Mucosa of rectum (tissue), 2 donors: ENCODE data around the gene TNS1.
"Not testable (repeated sequence)": the region's sequence is repeated elsewhere in the genome, so short reads cannot be mapped to it uniquely, and the experiment has no call there.

Experiments used
- H3K27ac ChIP-seq, 2 donors: one replicate each; pipeline ENCODE4 v1.7.0; 2013; ENCODE audit warnings: inconsistent platforms in 2 of 2, low read depth in 2 of 2, low read length in 2 of 2
- H3K27me3 ChIP-seq, 2 donors: one replicate each; pipeline ENCODE4 v1.7.0; 2013; ENCODE audit warnings: low read length in 2 of 2; ENCODE audit not compliant: control insufficient read depth in 2 of 2, insufficient read depth in 2 of 2
- H3K36me3 ChIP-seq, 2 donors: one replicate each; pipeline ENCODE4 v1.7.0; 2013; ENCODE audit warnings: low read length in 2 of 2; ENCODE audit not compliant: control insufficient read depth in 2 of 2, insufficient read depth in 2 of 2
- H3K4me1 ChIP-seq, 2 donors: one replicate each; pipeline ENCODE4 v1.7.0; 2013; ENCODE audit warnings: low read length in 2 of 2, mild to moderate bottlenecking in 1 of 2; ENCODE audit not compliant: control insufficient read depth in 2 of 2, insufficient read depth in 2 of 2
- H3K4me3 ChIP-seq, 2 donors: one replicate each; pipeline ENCODE4 v1.7.0; 2013; ENCODE audit warnings: low read length in 2 of 2
- H3K9ac ChIP-seq, 2 donors: one replicate each; pipeline ENCODE4 v1.7.0; 2013; ENCODE audit warnings: low read length in 2 of 2, low read depth in 1 of 2, mild to moderate bottlenecking in 1 of 2
- H3K9me3 ChIP-seq, 2 donors: one replicate each; pipeline ENCODE4 v1.7.0; 2013; ENCODE audit warnings: low read length in 2 of 2; ENCODE audit not compliant: control insufficient read depth in 2 of 2
- donor health status: healthy.
- donor health status: Normal muscosa, but diverticular disease.

The TNS1 gene

GRCh38 chr2:218022851-218023530, 20.2 kb upstream of the TNS1 start:
- H3K9ac ChIP-seq, result no peak overlapping the region
- H3K4me1 ChIP-seq, result no peaks in the 10 kb centered on the region
- H3K27me3 ChIP-seq, result no peaks in the 10 kb centered on the region
- H3K27ac ChIP-seq, result no peak overlapping the region
- no peak overlapping the region for H3K4me3 ChIP-seq
- H3K36me3 ChIP-seq, result no peaks in the 10 kb centered on the region
- no peaks in the 10 kb centered on the region for H3K9me3 ChIP-seq

DNA sequence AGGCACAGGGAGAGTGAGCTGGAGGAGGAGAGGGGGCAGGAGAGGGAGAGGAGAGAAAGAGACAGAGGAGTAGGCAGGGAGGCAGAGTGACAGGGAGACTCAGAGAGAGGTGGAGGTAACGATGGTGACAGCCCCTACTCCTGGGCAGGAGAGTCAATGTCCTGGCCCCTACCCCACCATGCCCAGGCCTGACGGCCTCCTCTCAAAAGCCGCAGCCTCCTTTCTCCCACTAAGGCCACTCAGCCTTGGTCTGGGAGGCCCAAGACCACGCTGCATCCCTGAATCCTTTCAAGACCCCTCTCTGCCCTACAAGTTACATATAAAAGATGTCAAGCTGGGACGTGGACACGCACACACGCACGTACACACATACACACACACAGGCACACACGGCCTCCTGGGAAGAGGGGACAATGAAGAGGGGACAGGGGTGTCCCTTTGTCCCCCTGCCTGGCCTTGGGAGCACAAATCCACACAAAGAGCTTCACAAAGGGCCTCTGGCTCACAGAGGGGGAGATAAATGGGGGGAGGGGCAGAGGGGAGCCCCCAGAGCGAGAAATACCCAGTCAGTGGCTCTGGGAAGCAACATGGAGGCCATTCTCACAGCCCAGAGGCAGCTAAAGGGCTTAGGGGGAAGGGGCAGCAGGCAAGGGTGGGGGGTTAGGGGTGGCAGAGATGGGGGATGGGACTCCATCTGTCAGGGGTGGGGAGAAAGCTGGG, 19.5 kb upstream of the TNS1 start:
- no peaks in the 10 kb centered on the region for H3K9me3 ChIP-seq
- no peaks in the 10 kb centered on the region for H3K36me3 ChIP-seq
- no peak overlapping the region for H3K27ac ChIP-seq
- no peak overlapping the region for H3K9ac ChIP-seq
- no peaks in the 10 kb centered on the region for H3K4me1 ChIP-seq
- H3K4me3 ChIP-seq, result no peak overlapping the region
- H3K27me3 ChIP-seq, result no peaks in the 10 kb centered on the region

GRCh38 chr2:218021536-218022071, 18.8 kb upstream of the TNS1 start:
- no peaks in the 10 kb centered on the region for H3K4me1 ChIP-seq
- no peak overlapping the region for H3K9ac ChIP-seq
- no peaks in the 10 kb centered on the region for H3K9me3 ChIP-seq
- no peak overlapping the region for H3K27ac ChIP-seq
- H3K27me3 ChIP-seq, result no peaks in the 10 kb centered on the region
- H3K4me3 ChIP-seq, result no peak overlapping the region
- no peaks in the 10 kb centered on the region for H3K36me3 ChIP-seq

DNA sequence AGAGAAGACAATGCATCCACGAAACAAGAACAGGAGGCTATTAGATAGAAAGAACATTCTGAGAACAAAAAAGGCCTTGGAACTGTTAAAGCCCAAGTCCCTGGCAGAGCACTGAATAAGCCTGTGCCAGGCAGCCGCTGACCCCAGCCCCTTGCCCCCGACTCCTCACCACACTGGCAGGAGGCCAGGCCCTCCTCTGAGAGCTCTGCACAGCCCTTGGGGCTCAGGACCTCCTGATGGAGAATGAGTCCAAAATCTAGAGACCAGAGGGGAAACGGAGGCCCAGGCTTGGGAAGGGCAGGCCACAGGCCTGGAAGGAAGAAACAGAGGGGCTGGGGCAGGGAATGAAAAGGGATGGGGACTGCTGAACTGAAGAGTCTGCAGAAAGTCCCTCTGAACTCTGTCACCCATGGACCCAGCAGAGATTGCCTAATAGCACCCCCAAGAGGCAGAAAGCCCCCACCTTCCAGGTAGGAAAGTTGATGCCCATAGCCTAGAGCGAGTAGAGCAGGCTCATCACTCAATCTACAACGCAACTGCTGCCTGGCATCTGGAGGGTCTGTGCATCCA, 18.3 kb upstream of the TNS1 start:
- Histone ChIP-seq H3K9ac (no peak overlapping the region), H3K4me3 (no peak overlapping the region), H3K36me3 (no peaks in the 10 kb centered on the region), H3K4me1 (no peaks in the 10 kb centered on the region), H3K27ac (no peak overlapping the region), H3K27me3 (no peaks in the 10 kb centered on the region), H3K9me3 (no peaks in the 10 kb centered on the region)

DNA sequence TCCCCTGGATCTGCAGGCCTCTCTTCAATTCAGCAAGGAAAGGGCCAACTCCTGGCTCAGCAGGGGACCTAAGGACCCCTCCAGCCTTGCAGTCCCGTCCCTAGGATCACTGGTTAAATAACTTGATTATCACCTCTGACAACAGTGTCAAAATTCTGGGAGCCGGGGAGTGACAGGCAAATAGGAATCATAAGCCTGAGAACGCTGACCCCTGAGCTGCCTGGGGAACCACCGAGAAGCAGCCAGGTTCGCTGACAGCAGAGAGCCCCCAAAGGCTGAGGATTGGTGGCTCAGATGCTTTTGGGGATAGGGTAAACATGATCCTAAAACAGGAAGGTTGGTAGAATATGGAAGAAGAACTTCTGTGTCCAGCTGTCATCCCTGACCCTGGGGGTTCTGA, 17.5 kb upstream of the TNS1 start:
- H3K9ac ChIP-seq, result no peak overlapping the region
- no peaks in the 10 kb centered on the region for H3K4me1 ChIP-seq
- no peak overlapping the region for H3K4me3 ChIP-seq
- no peaks in the 10 kb centered on the region for H3K36me3 ChIP-seq
- H3K27me3 ChIP-seq, result no peaks in the 10 kb centered on the region
- H3K27ac ChIP-seq, result no peak overlapping the region
- no peaks in the 10 kb centered on the region for H3K9me3 ChIP-seq

GRCh38 chr2:218019411-218020060, 16.7 kb upstream of the TNS1 start:
- H3K9ac ChIP-seq, result no peak overlapping the region
- H3K27ac ChIP-seq, result no peak overlapping the region
- H3K27me3 ChIP-seq, result no peaks in the 10 kb centered on the region
- H3K36me3 ChIP-seq, result no peaks in the 10 kb centered on the region
- no peaks in the 10 kb centered on the region for H3K9me3 ChIP-seq
- no peaks in the 10 kb centered on the region for H3K4me1 ChIP-seq
- no peak overlapping the region for H3K4me3 ChIP-seq

DNA sequence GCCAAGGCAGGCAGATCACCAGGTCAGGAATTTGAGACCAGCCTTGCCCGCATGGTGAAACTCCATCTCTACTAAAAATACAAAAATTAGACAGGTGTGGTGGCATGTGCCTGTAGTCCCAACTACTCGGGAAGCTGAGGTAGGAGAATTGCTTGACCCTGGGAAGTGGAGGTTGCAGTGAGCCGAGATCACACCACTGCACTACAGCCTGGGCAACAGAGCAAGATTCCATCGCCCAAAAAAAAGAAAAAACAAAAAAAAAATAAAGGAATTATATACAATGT, 16.0 kb upstream of the TNS1 start:
- not testable (repeated sequence) for H3K4me3 ChIP-seq, H3K27ac ChIP-seq, H3K9ac ChIP-seq, H3K9me3 ChIP-seq, H3K27me3 ChIP-seq, H3K4me1 ChIP-seq, H3K36me3 ChIP-seq

DNA sequence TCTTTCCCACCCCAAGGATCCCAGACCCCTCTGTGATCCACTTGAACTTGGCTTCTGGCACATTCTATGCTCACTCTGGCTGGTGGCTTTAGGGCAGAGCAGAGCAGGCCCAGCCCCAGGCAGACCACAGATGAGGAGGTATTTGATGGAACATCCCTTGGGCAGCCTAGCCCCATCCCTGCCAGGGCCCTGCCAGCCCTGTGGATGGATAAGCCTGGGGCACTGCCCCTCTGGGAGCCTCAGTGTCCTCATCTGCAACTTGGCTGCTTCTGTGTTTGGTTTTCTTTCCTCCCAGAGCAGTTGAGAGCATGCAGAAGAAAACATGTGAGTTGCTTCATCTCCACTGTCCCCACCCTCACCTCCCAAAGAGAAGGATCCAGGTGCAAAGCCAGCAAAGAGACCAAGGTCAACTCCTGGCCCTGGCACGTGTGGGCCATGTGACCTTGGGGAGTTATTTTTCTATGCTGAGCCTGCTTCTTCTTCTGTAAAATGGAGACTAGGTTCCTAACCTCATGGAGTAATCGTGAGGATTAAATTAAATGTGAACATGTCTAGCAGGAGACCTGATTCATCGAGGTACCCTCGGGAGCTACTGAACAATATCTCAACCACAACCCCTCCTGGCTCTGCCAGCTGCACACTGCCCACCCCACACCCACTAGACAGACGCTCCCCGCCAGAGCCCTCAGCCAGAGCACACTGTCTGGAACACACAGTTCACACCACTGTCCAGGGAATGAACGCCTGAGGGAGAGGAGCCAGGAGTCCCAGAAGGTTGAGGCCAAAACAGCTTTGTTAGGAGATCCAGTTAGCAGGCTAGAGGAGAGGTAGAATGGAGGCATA, 14.6 kb upstream of the TNS1 start:
- Histone ChIP-seq H3K9ac (no peak overlapping the region), H3K27me3 (no peaks in the 10 kb centered on the region), H3K36me3 (no peaks in the 10 kb centered on the region), H3K9me3 (no peaks in the 10 kb centered on the region), H3K4me3 (no peak overlapping the region), H3K4me1 (no peaks in the 10 kb centered on the region), H3K27ac (no peak overlapping the region)

DNA sequence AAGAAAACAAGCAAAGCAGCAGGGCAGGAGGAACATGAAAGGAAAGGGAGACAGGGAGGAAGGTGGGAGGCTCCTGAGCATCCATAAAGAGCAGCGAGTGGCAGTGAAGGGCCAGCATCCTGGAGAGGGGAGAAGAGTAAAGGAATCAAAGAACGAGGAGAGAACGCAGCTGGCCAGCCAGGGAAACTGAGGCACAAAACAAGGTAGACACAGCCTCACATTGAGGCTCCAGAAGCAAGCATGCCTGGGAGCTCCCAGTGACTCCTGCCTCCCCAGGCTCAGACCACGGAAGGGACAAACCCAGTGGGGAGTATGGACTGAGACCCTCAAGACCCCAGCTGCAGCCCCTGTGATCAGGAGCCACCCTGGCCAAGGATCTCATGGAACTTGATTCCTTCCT, 14.0 kb upstream of the TNS1 start:
- Histone ChIP-seq H3K36me3 (no peaks in the 10 kb centered on the region), H3K27ac (no peak overlapping the region), H3K4me3 (no peak overlapping the region), H3K9me3 (no peaks in the 10 kb centered on the region), H3K4me1 (no peaks in the 10 kb centered on the region), H3K9ac (no peak overlapping the region), H3K27me3 (no peaks in the 10 kb centered on the region)
